Medulla oblongata (tissue), 1 donor: ENCODE measurements around the gene FYN.

Source experiments
- DNase-seq: peaks from one replicate; pipeline ENCODE4 v3.0.0-alpha.2; 2015; ENCODE audit errors: extremely low spot score

The FYN gene

DNA sequence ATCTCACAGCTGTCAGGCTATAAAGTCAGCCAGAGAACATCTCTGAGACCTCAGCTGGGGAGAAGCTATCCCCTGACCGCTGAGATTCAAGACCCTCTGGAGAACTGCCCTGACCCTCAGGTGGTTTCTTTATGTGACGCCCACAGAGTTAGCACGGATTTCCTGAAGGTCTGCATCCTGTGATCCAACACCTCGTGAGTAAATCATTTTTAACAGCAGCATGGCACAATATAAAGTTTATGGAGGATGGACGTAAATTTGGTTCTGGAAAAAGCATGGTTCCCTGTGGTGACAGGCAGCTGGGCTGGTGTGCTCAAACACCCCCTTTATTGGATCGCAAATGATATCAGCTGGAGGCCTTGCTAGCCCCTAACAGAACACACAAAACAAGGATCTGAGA, 242.2 kb downstream of the FYN start:
- DNase-seq, result no peak

- no peak for DNase-seq
Observed at GRCh38 chr6:111628142-111628850, 245.0 kb downstream of the FYN start.

DNA sequence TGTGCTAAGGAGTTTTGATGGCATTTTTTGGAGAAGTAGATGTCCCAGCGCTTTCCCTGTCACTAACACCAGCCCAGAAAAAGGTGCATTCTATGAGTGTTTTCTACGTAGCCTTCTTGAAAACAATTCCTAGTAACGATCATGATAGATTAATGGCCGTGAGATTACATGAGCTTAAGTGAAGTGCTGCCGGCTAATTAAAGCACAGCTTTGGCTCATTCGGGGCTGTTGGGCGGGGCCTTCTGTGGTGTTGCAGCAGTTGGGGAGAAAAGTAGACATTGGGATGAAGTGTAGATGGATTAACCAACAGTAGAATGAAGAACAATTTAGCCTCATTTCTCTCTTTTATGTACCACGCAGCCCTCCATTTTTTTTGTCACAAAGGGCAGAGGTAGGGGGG, 246.8 kb downstream of the FYN start:
- DNase-seq, result no peak

DNA sequence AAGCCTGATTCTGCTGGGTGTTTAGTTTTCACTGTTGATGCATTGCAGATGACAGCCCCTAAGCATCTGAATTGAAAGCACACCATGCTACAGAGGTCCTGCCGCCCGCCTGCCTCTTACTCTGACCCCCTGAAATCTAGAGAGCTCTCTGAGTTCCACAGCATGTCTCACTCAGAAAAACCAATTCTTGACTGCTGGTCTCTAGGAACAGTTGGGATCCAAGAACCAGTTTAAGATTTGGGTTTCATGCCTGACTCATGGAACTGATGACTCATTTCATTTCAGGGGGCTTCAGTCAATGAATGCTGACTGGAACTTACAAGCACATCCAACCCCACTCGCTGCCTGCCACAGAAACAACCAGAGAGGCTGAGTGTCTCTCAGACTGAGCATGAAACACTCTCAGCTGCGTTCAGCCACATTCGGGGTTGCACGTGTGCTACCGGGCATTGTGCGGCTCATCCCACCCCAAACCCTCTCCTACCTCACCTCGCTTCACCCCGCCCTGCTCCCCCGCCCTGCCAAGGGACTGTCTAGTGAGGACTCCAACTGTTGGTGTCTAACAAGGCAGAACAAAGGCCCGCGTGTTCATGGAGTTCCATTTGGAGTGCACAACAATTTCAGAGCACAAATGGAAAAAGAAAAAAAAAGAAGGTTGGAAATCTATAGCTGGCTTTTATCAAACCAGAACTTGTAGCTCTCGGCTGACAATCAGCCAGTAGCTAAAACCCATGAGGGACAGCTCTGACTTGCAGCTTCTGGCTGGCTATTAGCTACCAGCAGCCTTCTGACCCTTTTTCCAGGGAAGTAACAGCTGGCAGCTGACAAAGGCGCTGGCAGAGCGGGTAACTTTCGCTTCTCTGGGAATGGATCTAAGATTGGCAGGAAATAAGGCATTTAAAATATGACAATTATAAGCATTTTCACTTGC, 247.5 kb downstream of the FYN start:
- peak; percentile 81 for DNase-seq

DNA sequence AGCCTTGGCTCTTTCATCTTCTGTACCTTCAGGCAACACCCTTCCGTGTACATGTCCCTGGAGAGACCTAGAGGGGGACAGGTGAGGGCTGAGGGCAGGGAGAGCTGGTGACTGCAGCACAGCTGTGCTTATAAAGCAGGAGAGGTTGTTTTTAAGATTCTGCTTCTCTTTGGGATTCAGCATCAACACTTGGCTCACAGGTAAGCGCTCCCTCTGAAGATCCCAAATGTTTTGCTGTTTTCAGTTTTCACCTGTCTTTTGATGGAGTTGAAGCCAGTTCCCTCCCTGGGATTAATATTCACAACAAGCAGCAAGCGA, 248.2 kb downstream of the FYN start:
- no peak for DNase-seq

GRCh38 chr6:111624401-111625098, 248.7 kb downstream of the FYN start:
- DNase-seq, result no peak

DNA sequence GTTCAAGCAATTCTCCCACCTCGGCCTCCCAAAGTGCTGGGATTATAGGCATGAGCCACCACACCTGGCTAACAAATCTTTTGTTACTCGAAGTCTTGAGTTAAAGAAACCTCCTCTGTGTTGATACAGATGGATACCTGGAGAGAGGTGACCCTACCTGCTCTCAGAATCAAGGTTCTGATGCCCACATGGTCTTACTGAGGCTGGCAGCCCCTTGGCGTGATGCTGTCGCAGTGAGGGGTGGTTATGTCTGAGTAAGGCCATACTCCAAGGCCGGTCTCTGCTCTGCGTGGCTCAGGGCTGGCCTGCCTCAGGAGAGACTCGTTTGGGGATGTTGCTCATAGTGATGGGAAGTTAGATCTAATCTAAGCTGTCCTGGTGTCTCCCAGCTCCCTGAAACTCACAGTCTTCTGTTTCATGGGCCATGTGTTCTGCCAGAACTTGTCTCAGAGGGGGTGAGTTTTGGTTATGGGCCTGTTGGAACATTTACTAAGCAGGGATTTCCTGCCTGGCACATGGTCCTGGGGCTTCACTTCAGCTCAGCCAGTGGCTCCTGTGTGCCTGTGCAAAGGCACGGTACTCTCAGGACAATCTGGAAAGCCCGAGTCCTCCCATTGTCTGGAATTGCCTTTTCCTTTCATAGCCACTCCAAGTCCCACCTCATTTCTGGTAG, 250.1 kb downstream of the FYN start:
- DNase-seq, result no peak

GRCh38 chr6:111620169-111620568, 253.1 kb downstream of the FYN start:
- no peak for DNase-seq

DNA sequence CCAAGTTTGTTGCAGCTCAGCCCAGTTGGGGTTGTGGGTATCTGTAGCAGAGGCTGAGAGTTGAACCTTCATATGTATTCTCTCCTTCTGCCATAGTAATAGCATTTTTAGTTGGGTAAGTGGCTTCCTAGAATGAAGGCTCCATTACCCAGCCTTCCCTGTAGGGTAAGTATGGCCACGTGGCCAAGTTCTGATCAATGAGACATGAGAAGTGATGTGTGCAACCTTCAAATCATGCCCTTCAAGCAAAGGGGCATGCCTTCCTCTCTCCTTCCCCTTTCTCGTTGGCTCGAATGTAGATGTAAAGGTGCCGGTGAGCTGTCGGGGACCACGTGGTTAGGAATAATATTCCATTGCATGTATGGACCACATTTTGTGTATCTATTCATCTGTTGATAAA, 254.8 kb downstream of the FYN start:
- DNase-seq, result no peak

- no peak for DNase-seq
Observed at GRCh38 chr6:111617149-111617548, 256.1 kb downstream of the FYN start.

DNA sequence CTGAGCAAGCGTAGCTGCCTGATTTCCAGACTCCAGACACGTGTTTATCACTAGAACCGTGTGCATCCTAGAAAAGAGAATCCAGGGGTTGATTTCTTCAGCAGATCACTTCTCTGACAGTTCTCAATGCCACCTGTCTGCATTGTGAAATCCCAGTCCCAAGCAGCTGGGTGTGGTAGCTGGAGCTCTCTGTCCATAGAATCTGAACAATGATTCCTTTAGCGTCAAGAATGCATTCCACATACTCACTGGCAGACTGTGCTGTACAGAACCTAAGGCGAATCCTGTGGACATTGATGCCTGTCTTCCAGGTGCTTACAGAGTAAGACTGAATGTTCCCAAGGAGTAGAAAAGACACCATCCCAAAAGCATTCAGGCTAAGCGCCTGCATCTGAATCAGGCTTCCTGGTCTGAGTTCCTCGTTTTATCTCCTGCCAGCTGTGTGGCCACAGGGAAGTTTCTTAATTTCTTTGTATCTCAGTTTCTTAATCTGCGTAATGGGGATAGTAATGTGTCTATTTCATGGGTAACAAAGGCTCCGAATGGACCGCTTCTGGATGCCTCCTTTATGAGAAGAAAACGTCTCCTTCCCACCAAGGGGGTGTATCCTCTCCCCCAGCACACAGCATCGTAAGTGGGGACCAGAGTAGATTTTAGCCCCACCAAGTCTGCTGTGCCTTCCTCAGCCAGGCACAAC, 257.2 kb downstream of the FYN start:
- no peak for DNase-seq

- no peak for DNase-seq
Observed at GRCh38 chr6:111614833-111615582, 258.2 kb downstream of the FYN start.

DNA sequence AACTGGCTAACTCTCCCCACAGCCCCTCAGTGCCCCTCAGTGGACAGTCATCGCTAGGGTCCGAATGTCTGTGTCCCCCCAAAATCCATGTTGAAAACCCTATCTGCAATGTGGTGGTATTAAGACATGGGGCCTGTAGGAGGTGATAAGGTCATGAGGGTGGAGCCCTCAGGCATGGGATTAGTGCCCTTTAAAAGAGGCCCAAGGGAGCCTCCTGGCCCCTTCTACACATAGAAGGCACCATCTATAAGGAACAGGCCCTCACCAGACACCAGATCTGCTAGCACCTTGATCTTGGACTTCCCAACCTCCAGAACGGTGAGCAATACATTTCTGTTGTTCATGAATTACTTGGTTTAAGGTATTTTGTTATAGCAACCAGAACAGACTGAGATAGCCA, 260.9 kb downstream of the FYN start:
- DNase-seq, result no peak

DNA sequence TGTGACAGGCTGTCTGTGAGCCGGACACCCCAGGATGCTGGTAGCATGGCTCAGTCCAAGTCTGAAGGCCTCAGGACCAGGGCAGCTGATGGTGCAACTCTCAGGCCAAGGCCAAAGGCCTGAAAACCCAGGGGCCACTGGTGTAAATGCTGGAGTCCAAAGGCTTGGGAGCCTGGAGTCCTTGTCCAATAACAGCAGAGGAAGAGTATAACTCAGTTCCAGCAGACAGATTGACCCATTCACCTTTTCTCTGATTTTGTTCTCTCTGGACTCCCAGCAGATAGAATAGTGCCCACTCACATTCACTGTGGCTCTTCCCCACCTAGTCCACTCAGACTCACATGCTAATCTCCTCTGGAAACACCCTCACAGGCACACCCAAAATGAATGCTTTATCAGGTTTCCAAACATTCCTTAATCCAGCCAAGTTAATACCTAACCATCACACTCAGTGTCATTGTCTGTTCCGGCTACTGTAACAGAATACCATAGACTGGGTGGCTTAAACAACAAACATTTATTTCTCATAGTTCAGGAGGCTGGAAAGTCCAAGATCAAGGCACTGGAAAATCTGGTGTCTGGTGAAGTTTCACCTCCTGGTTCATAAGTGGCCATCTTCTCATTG, 262.6 kb downstream of the FYN start:
- DNase-seq, result no peak
